Left lung (tissue), 10 donors: ENCODE data around the gene CDH26. TPM values are rescaled to one million over a fixed set of nuclear protein-coding genes. Genes with fewer than 3 reads are reported as not detected.

Source experiments
- ATAC-seq: fragments of 200-7000 bp; cut with Tn5 transposase; one replicate; pipeline ENCODE4 v1.9.1; 2020; ENCODE audit warnings: moderate library complexity
- DNase-seq, 4 donors: peaks; one replicate each; pipeline ENCODE4 v3.0.0-alpha.2; 2013 to 2020
- H3K27ac ChIP-seq, 2 donors: fragments of 200-600 bp; sonication (generic) in 1 of 2; one replicate each; pipeline versions ENCODE4 v1.5.0 to v1.8.0; 2020 to 2021
- H3K27me3 ChIP-seq, 2 donors: fragments of 200-600 bp; sonication (generic) in 1 of 2; one replicate each; pipeline versions ENCODE4 v1.5.0 to v1.8.0; 2020 to 2021
- H3K36me3 ChIP-seq, 2 donors: fragments of 200-600 bp; sonication (generic) in 1 of 2; one replicate each; pipeline versions ENCODE4 v1.5.0 to v1.8.0; 2020 to 2021
- H3K4me1 ChIP-seq, 2 donors: fragments of 200-600 bp; one replicate each; pipeline ENCODE4 v1.8.0; 2021
- H3K4me3 ChIP-seq, 2 donors: fragments of 200-600 bp; sonication (generic) in 1 of 2; one replicate each; pipeline versions ENCODE4 v1.5.0 to v1.8.0; 2020 to 2021; ENCODE audit warnings: mild to moderate bottlenecking in 1 of 2
- H3K9me3 ChIP-seq, 2 donors: fragments of 200-600 bp; sonication (generic) in 1 of 2; one replicate each; pipeline versions ENCODE4 v1.5.0 to v1.8.0; 2020 to 2021
- CTCF ChIP-seq, 2 donors: fragments of 200-600 bp; sonication (generic) in 1 of 2; IDR thresholded peaks; one replicate each; pipeline versions ENCODE4 v1.5.0 to v1.8.0; 2021; ENCODE audit warnings: antibody characterized with exemption in 2 of 2
- intact Hi-C, 2 donors: fragments of 100-400 bp; cut with DNase I; formaldehyde crosslinking; loops; one replicate each; pipeline versions ENCODE4 v1.11.2 to v1.14.2; 2022
- polyA plus RNA-seq, 6 donors: library from polyadenylated mRNA; unstranded; fragments of 120-200 nt; gene quantifications; one replicate each; pipeline ENCODE4 v1.2.1, GENCODE V29; 2013; ENCODE audit not compliant: insufficient read length in 6 of 6
- total RNA-seq, 2 donors: library from RNA; stranded (reverse); fragmentation: NEBNext Ultra II Directional; extraction: Animal tissue kit (Norgen Biotek cat#: 25700); gene quantifications; one replicate each; pipeline ENCODE4 v1.2.1, GENCODE V29; 2021
- donor health status: DM: no; HTN: yes; CAD: no.
- donor health status: DM: no; HTN: no; CAD: no.

CDH26 gene
- total and polyA plus RNA-seq, 8 donors, result 1.6 to 7.3 (median 2.0) TPM

GRCh38 chr20:60049601-60050000 is 91.4 kb downstream of the CDH26 start:
- DNase-seq (no peak), ATAC-seq (no peak)
- intact Hi-C loops, result no loop called here
- H3K4me3 ChIP-seq, result no peak overlapping the region
- no peaks in the 10 kb centered on the region for H3K9me3 ChIP-seq
- peaks cover 0 to 20% of the 10 kb centered on the region in 2 donors for H3K27me3 ChIP-seq
- no peak overlapping the region for H3K27ac ChIP-seq
- H3K36me3 ChIP-seq, result no peaks in the 10 kb centered on the region
- TF ChIP-seq CTCF (IDR thresholded peaks at IDR 0.05), result no peak
- peaks cover 0 to 52% of the 10 kb centered on the region in 2 donors for H3K4me1 ChIP-seq

GRCh38 chr20:60050193-60050947 is 92.1 kb downstream of the CDH26 start:
- Histone ChIP-seq H3K4me1 (peaks cover 0 to 59% of the 10 kb centered on the region in 2 donors), H3K36me3 (no peaks in the 10 kb centered on the region), H3K27ac (no peak overlapping the region), H3K27me3 (peaks cover 0 to 23% of the 10 kb centered on the region in 2 donors), H3K4me3 (no peak overlapping the region), H3K9me3 (no peaks in the 10 kb centered on the region)
- ATAC-seq (peak; percentile 85), DNase-seq (no peak)
- TF ChIP-seq CTCF (IDR thresholded peaks at IDR 0.05), result peak; percentile 18 to 36
- intact Hi-C loops, result no loop called here

GRCh38 chr20:60051911-60052310 is 93.7 kb downstream of the CDH26 start:
- H3K4me1 ChIP-seq, result peaks cover 0 to 61% of the 10 kb centered on the region in 2 donors
- H3K27me3 ChIP-seq, result peaks cover 0 to 26% of the 10 kb centered on the region in 2 donors
- no peak for DNase-seq
- ATAC-seq, result no peak
- TF ChIP-seq CTCF (IDR thresholded peaks at IDR 0.05), result no peak
- intact Hi-C loops, result no loop called here
- H3K27ac ChIP-seq, result no peak overlapping the region
- H3K36me3 ChIP-seq, result no peaks in the 10 kb centered on the region
- no peaks in the 10 kb centered on the region for H3K9me3 ChIP-seq
- no peak overlapping the region for H3K4me3 ChIP-seq

- intact Hi-C loops, result no loop called here
- peaks cover 0 to 63% of the 10 kb centered on the region in 2 donors for H3K4me1 ChIP-seq
- no peaks in the 10 kb centered on the region for H3K9me3 ChIP-seq
- H3K4me3 ChIP-seq, result no peak overlapping the region
- DNase-seq, result no peak
- H3K27me3 ChIP-seq, result peaks cover 0 to 26% of the 10 kb centered on the region in 2 donors
- ATAC-seq, result no peak
- TF ChIP-seq CTCF (IDR thresholded peaks at IDR 0.05), result no peak
- no peaks in the 10 kb centered on the region for H3K36me3 ChIP-seq
- no peak overlapping the region for H3K27ac ChIP-seq
Observed at GRCh38 chr20:60052322-60052721, 94.1 kb downstream of the CDH26 start.

- TF ChIP-seq CTCF (IDR thresholded peaks at IDR 0.05), result no peak
- peaks cover 0 to 26% of the 10 kb centered on the region in 2 donors for H3K27me3 ChIP-seq
- ATAC-seq, result no peak
- no peaks in the 10 kb centered on the region for H3K9me3 ChIP-seq
- peak in 2 of 4 donors; percentile 46 to 76 for DNase-seq
- intact Hi-C loops, result no loop called here
- no peaks in the 10 kb centered on the region for H3K36me3 ChIP-seq
- no peak overlapping the region for H3K4me3 ChIP-seq
- H3K4me1 ChIP-seq, result peaks cover 6 to 73% of the 10 kb centered on the region in 2 donors
- H3K27ac ChIP-seq, result peak overlapping the region in 1 of 2 donors; percentile 96
Observed at GRCh38 chr20:60053125-60053817, 95.0 kb downstream of the CDH26 start.
